ENCODE data around the gene CPSF4. TPM values are rescaled to one million over a fixed set of nuclear protein-coding genes. Genes with fewer than 3 reads are reported as not detected.

Gene CPSF4
- total RNA-seq, 2 experiments from 2014 or later, result 84.4 to 88.6 TPM

- H3K9me3 ChIP-seq (ENCODE audit: low read length), result no peaks in the 10 kb centered on the region
- no peaks in the 10 kb centered on the region for H3K79me2 ChIP-seq (ENCODE audit: insufficient read depth, low read depth, low read length)
- H3K4me1 ChIP-seq (ENCODE audit: insufficient read depth, low read length, poor library complexity, severe bottlenecking), result peaks cover 15% of the 10 kb centered on the region
- BruUV-seq (replicated peaks), result no TSS peak
- POLR2A ChIA-PET, result interaction anchor here (1.4 to 1.6 kb wide), 2 partner anchors 11 to 13 kb away, joined by 3 to 5 read pairs; no protein-coding TSS in a partner anchor
- CTCF ChIA-PET (ENCODE audit: unreplicated experiment), result no interaction called here
- peaks cover 6% of the 10 kb centered on the region; the same call in 1 of the 2 replicates for H4K20me1 ChIP-seq (ENCODE audit: insufficient read depth, low read length)
- no peak overlapping the region for H3K27ac ChIP-seq (ENCODE audit: low read depth, low read length, poor library complexity, severe bottlenecking)
- peaks cover 97% of the 10 kb centered on the region for H3K36me3 ChIP-seq (ENCODE audit: insufficient read depth, low read length)
- H3K4me3 ChIP-seq (ENCODE audit: low read depth, low read length, poor library complexity, severe bottlenecking), result no peak overlapping the region
- no peaks in the 10 kb centered on the region for H3K9me2 ChIP-seq (ENCODE audit: insufficient read depth, low read length)
- DNase-seq (ENCODE audit: low spot score), result no peak
- intact Hi-C loops (cut with micrococcal nuclease; ENCODE audit: unreplicated experiment), result no loop called here
- TF ChIP-seq EZH2phosphoT487 (IDR thresholded peaks at IDR 0.05; ENCODE audit: borderline replicate concordance, low read depth, low read length), result no peak
- TF ChIP-seq CTCF (conservative IDR thresholded peaks at IDR 0.05; ENCODE audit: low read length), result no peak
- H3K4me2 ChIP-seq (ENCODE audit: low read length), result no peak overlapping the region
- H2AFZ ChIP-seq (ENCODE audit: low read length), result no peak overlapping the region
Measured at GRCh38 chr7:99394188-99394502, 44.6 kb upstream of the CPSF4 start.

- TSS peak; percentile 97 for BruUV-seq (replicated peaks)
- peaks cover 6% of the 10 kb centered on the region; the same call in 1 of the 2 replicates for H4K20me1 ChIP-seq (ENCODE audit: insufficient read depth, low read length)
- no peak overlapping the region for H3K4me3 ChIP-seq (ENCODE audit: low read depth, low read length, poor library complexity, severe bottlenecking)
- H3K4me1 ChIP-seq (ENCODE audit: insufficient read depth, low read length, poor library complexity, severe bottlenecking), result peaks cover 15% of the 10 kb centered on the region
- H3K4me2 ChIP-seq (ENCODE audit: low read length), result no peak overlapping the region
- H3K27ac ChIP-seq (ENCODE audit: low read depth, low read length, poor library complexity, severe bottlenecking), result no peak overlapping the region
- intact Hi-C loops (cut with micrococcal nuclease; ENCODE audit: unreplicated experiment), result no loop called here
- no peak overlapping the region for H2AFZ ChIP-seq (ENCODE audit: low read length)
- no peak for DNase-seq (ENCODE audit: low spot score)
- no peaks in the 10 kb centered on the region for H3K79me2 ChIP-seq (ENCODE audit: insufficient read depth, low read depth, low read length)
- ChIA-PET CTCF (ENCODE audit: unreplicated experiment) (no interaction called here), POLR2A (interaction anchor here (0.6 to 1.6 kb wide), 3 partner anchors 12 to 318 kb away, joined by 3 to 5 read pairs (median 5); no protein-coding TSS in a partner anchor)
- no peaks in the 10 kb centered on the region for H3K9me2 ChIP-seq (ENCODE audit: insufficient read depth, low read length)
- peaks cover 97% of the 10 kb centered on the region for H3K36me3 ChIP-seq (ENCODE audit: insufficient read depth, low read length)
- H3K9me3 ChIP-seq (ENCODE audit: low read length), result no peaks in the 10 kb centered on the region
- TF ChIP-seq EZH2phosphoT487 (IDR thresholded peaks at IDR 0.05; ENCODE audit: borderline replicate concordance, low read depth, low read length), result no peak
- TF ChIP-seq CTCF (conservative IDR thresholded peaks at IDR 0.05; ENCODE audit: low read length), result no peak
Measured at GRCh38 chr7:99395616-99396327, 43.0 kb upstream of the CPSF4 start.
